H9 (cell line): ENCODE results near the gene NBEAL2. TPM values are rescaled to one million over a fixed set of nuclear protein-coding genes. Genes with fewer than 3 reads are reported as not detected.

ENCODE experiments used
- DNase-seq: peaks from one replicate; pipeline ENCODE4 v3.0.0-alpha.2; 2017
- H2AFZ ChIP-seq: one replicate; pipeline ENCODE4 v1.6.1; 2013; ENCODE audit warnings: mild to moderate bottlenecking, low read length, control low read depth, moderate library complexity
- H2AK5ac ChIP-seq: 2 replicates; pipeline ENCODE4 v1.6.1; 2013; ENCODE audit warnings: low read length, control low read depth, mixed read lengths; ENCODE audit not compliant: insufficient read length
- H2BK120ac ChIP-seq: one replicate; pipeline ENCODE4 v1.6.1; 2013; ENCODE audit warnings: low read depth, mild to moderate bottlenecking, low read length, control low read depth, inconsistent platforms; ENCODE audit not compliant: poor library complexity, severe bottlenecking
- H2BK12ac ChIP-seq: 2 replicates; pipeline ENCODE4 v1.6.1; 2013; ENCODE audit warnings: low read length, control low read depth, mixed read lengths, low read depth; ENCODE audit not compliant: insufficient read length
- H2BK15ac ChIP-seq: 2 replicates; pipeline ENCODE4 v1.6.1; 2013; ENCODE audit warnings: low read depth, low read length, control low read depth
- H2BK20ac ChIP-seq: one replicate; pipeline ENCODE4 v1.6.1; 2013; ENCODE audit warnings: low read depth, mild to moderate bottlenecking, low read length, control low read depth, inconsistent platforms; ENCODE audit not compliant: poor library complexity, severe bottlenecking
- H2BK5ac ChIP-seq: 2 replicates; pipeline ENCODE4 v1.6.1; 2013; ENCODE audit warnings: low read length, control low read depth, mixed read lengths; ENCODE audit not compliant: insufficient read length
- H3K14ac ChIP-seq: 2 replicates; pipeline ENCODE4 v1.6.1; 2013; ENCODE audit warnings: low read length, control low read depth; ENCODE audit not compliant: insufficient read depth
- H3K18ac ChIP-seq: 2 replicates; pipeline ENCODE4 v1.6.1; 2013; ENCODE audit warnings: low read depth, mild to moderate bottlenecking, mixed read lengths, low read length, control low read depth; ENCODE audit not compliant: insufficient read length
- H3K23ac ChIP-seq: 2 replicates; pipeline ENCODE4 v1.6.1; 2013; ENCODE audit warnings: low read length, control low read depth, mixed read lengths, low read depth; ENCODE audit not compliant: insufficient read length
- H3K23me2 ChIP-seq: 2 replicates; pipeline ENCODE4 v1.6.1; 2013; ENCODE audit warnings: low read depth, mild to moderate bottlenecking, mixed read lengths, low read length, control low read depth; ENCODE audit not compliant: insufficient read length, poor library complexity, severe bottlenecking
- H3K27ac ChIP-seq: 2 replicates; pipeline ENCODE4 v1.5.1; 2013; ENCODE audit warnings: low read length, control low read depth, mixed read lengths, low read depth; ENCODE audit not compliant: insufficient read length
- H3K27me3 ChIP-seq: 2 replicates; pipeline ENCODE4 v1.6.1; 2013; ENCODE audit warnings: low read length, control low read depth, inconsistent platforms; ENCODE audit not compliant: insufficient read depth
- H3K4ac ChIP-seq: 2 replicates; pipeline ENCODE4 v1.6.1; 2013; ENCODE audit warnings: low read depth, mild to moderate bottlenecking, control low read depth, inconsistent platforms, low read length, moderate library complexity
- H3K4me1 ChIP-seq: 2 replicates; pipeline ENCODE4 v1.6.1; 2013; ENCODE audit warnings: low read length, control low read depth, inconsistent platforms; ENCODE audit not compliant: insufficient read depth
- H3K4me2 ChIP-seq: 2 replicates; pipeline ENCODE4 v1.6.1; 2013; ENCODE audit warnings: low read length, control low read depth, mixed read lengths; ENCODE audit not compliant: insufficient read length, insufficient read depth
- H3K56ac ChIP-seq: 2 replicates; pipeline ENCODE4 v1.6.1; 2013; ENCODE audit warnings: low read depth, mild to moderate bottlenecking, mixed read lengths, low read length, control low read depth; ENCODE audit not compliant: insufficient read length
- H3K79me1 ChIP-seq: 2 replicates; pipeline ENCODE4 v1.6.1; 2013; ENCODE audit warnings: low read depth, mild to moderate bottlenecking, moderate library complexity, low read length, control low read depth, inconsistent platforms; ENCODE audit not compliant: insufficient read depth, poor library complexity, severe bottlenecking
- H3K79me2 ChIP-seq: 2 replicates; pipeline ENCODE4 v1.6.1; 2013; ENCODE audit warnings: low read length, control low read depth, inconsistent platforms; ENCODE audit not compliant: insufficient read depth
- H3K9ac ChIP-seq: 2 replicates; pipeline ENCODE4 v1.6.1; 2013; ENCODE audit warnings: low read length, control low read depth, mixed read lengths; ENCODE audit not compliant: insufficient read length; ENCODE audit errors: extremely low read depth
- H3K9me3 ChIP-seq: one replicate; pipeline ENCODE4 v1.6.1; 2013; ENCODE audit warnings: low read depth, low read length, inconsistent platforms; ENCODE audit not compliant: control insufficient read depth
- H3T11ph ChIP-seq: one replicate; pipeline ENCODE4 v1.6.1; 2013; ENCODE audit warnings: mild to moderate bottlenecking, low read length, control low read depth, inconsistent platforms
- H4K20me1 ChIP-seq: one replicate; pipeline ENCODE4 v1.6.1; 2013; ENCODE audit not compliant: control insufficient read depth, insufficient read length, insufficient read depth
- H4K5ac ChIP-seq: 2 replicates; pipeline ENCODE4 v1.6.1; 2013; ENCODE audit warnings: low read depth, mild to moderate bottlenecking, mixed read lengths, low read length, control low read depth; ENCODE audit not compliant: insufficient read length
- H4K8ac ChIP-seq: replicated peaks from 2 replicates; pipeline ENCODE4 v1.6.1; 2013; ENCODE audit warnings: low read length, control low read depth, mixed read lengths, low read depth; ENCODE audit not compliant: insufficient read length
- H4K91ac ChIP-seq: 2 replicates; pipeline ENCODE4 v1.6.1; 2013; ENCODE audit warnings: low read depth, mild to moderate bottlenecking, moderate library complexity, mixed read lengths, low read length, control low read depth; ENCODE audit not compliant: insufficient read length
- H3K27ac Mint-ChIP-seq, 3 experiments: 2 replicates in 2 of 3; 3 replicates in 1 of 3; pipeline ENCODE4 v1.8.0; 2020 to 2021; ENCODE audit warnings: mixed read lengths in 3 of 3, mild to moderate bottlenecking in 1 of 3, moderate library complexity in 1 of 3
- H3K27me3 Mint-ChIP-seq: 2 replicates; pipeline ENCODE4 v1.8.0; 2021; ENCODE audit warnings: low read depth, mild to moderate bottlenecking, moderate library complexity, mixed read lengths
- H3K36me3 Mint-ChIP-seq, 3 experiments: 2 replicates in 2 of 3; 3 replicates in 1 of 3; pipeline ENCODE4 v1.8.0; 2020 to 2021; ENCODE audit warnings: low read depth in 3 of 3, mixed read lengths in 3 of 3; ENCODE audit not compliant: insufficient read depth in 1 of 3
- H3K4me1 Mint-ChIP-seq, 2 experiments: 2 replicates each; pipeline ENCODE4 v1.8.0; 2020; ENCODE audit warnings: mixed read lengths in 2 of 2
- H3K4me3 Mint-ChIP-seq, 2 experiments: 2 replicates in 1 of 2; 3 replicates in 1 of 2; pipeline ENCODE4 v1.8.0; 2020 to 2021; ENCODE audit warnings: mild to moderate bottlenecking in 2 of 2, mixed read lengths in 2 of 2, moderate library complexity in 1 of 2
- H3K9me3 Mint-ChIP-seq, 2 experiments: 2 replicates in 1 of 2; 3 replicates in 1 of 2; pipeline ENCODE4 v1.8.0; 2020; ENCODE audit warnings: mild to moderate bottlenecking in 2 of 2, mixed read lengths in 2 of 2, moderate library complexity in 1 of 2
- CTCF ChIP-seq: fragments of 200-600 bp; sonication (generic); conservative IDR thresholded peaks from 3 replicates; pipeline ENCODE4 v1.8.0; 2021; ENCODE audit warnings: antibody characterized with exemption, mild to moderate bottlenecking
- WGBS: extraction: QIAGEN DNeasy Blood & Tissue Kit; methylation state at CpG from one replicate; pipeline ENCODE4 v1.1.7; 2013; ENCODE audit warnings: missing lambda C conversion rate, low lambda C conversion rate, mixed read lengths; ENCODE audit not compliant: insufficient read length; ENCODE audit errors: extremely low coverage; 5-methylcytosine and 5-hydroxymethylcytosine counted together
- total RNA-seq: library from RNA; stranded (reverse); gene quantifications from 2 replicates; pipeline ENCODE4 v1.2.1, GENCODE V29; 2021

Gene NBEAL2
- total RNA-seq, 1 experiment from 2014 or later, result 52.1 TPM

- Mint-ChIP-seq H3K4me1 (peaks cover 23 to 25% of the 10 kb centered on the region in 2 experiments), H3K9me3 (peaks cover 0 to 3% of the 10 kb centered on the region in 2 experiments; a peak in 1 of 5 replicates), H3K27me3 (no peaks in the 10 kb centered on the region; the same call in 1 of the 2 replicates), H3K36me3 (peaks cover 15 to 34% (median 21%) of the 10 kb centered on the region in 3 experiments), H3K27ac (no peak overlapping the region; a peak in 1 of 7 replicates), H3K4me3 (no peak overlapping the region)
- H4K5ac ChIP-seq, result no peak overlapping the region
- no peak for DNase-seq
- H3K56ac ChIP-seq, result no peak overlapping the region
- H3K14ac ChIP-seq, result no peak overlapping the region
- no peak overlapping the region for H3K18ac ChIP-seq
- H3K4me1 ChIP-seq, result no peaks in the 10 kb centered on the region
- H3K4me2 ChIP-seq, result no peak overlapping the region
- no peaks in the 10 kb centered on the region for H3K23me2 ChIP-seq
- H4K91ac ChIP-seq, result no peak overlapping the region
- no peaks in the 10 kb centered on the region for H3K9me3 ChIP-seq
- H3K4ac ChIP-seq, result no peak overlapping the region
- H4K8ac ChIP-seq, result no peak overlapping the region
- TF ChIP-seq CTCF, result no peak
- H3T11ph ChIP-seq, result no peak overlapping the region
- no peak overlapping the region for H2BK5ac ChIP-seq
- H2BK15ac ChIP-seq, result no peak overlapping the region
- no peak overlapping the region for H3K23ac ChIP-seq
- H2BK120ac ChIP-seq, result no peak overlapping the region
- WGBS, result no CpG with 5 or more reads among the region's 2 CpGs
- no peak overlapping the region for H2BK12ac ChIP-seq
- H3K9ac ChIP-seq, result no peak overlapping the region
- peaks cover 18% of the 10 kb centered on the region for H3K79me1 ChIP-seq
- no peak overlapping the region for H2AFZ ChIP-seq
- H2BK20ac ChIP-seq, result no peak overlapping the region
- no peaks in the 10 kb centered on the region for H3K27me3 ChIP-seq
- no peak overlapping the region for H3K27ac ChIP-seq
- no peaks in the 10 kb centered on the region for H4K20me1 ChIP-seq
- peaks cover 63% of the 10 kb centered on the region for H3K79me2 ChIP-seq
- H2AK5ac ChIP-seq, result no peak overlapping the region
Measured at GRCh38 chr3:46972396-46972795, 7.1 kb upstream of the NBEAL2 start.
